GM19468 (cell line): ENCODE results near the gene SPDL1.

Experiments
- ATAC-seq: cut with Tn5 transposase; IDR thresholded peaks from one replicate; pipeline ENCODE4 v1.9.1; 2021; ENCODE audit warnings: mild to moderate bottlenecking, moderate library complexity, moderate number of reproducible peaks; ENCODE audit not compliant: unreplicated experiment; ENCODE audit errors: extremely low read depth

The SPDL1 gene

DNA sequence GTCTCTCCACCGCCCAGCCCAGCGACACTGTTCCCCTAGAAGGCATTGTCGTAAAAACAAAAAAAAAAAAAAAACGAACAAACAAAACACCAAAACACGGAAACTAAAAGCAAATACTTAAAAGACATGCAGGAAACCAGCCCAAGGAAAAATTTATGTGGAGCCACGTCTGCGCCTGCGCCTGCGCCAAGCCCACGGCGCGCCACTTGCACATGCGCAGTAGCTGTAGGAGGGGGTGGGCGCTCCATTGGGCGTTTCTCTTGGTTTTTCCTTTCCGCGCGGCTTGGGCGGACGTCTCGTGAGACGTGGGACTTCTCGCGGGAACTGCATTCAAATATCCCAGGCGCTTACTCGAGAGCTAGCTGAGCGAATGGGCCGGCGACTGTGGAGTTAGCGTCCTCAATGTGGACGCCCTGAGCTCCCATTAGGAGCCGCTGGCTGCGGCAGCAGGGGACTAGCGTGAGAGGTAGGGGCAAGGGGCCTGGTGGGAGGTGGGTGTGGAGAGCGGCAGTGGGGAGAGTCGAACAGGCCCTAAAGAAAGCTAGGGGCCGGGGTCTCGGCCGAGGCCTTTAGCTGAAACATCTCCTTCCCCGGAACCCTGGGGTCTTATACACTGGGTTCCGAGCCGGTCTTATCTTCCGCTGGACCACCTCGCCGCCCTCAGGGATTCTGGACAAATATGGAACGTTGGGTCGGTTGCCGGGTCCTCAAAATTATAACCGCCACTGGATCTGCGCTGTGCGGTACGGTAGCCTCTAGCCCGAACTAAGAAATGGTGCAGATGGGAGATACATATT, at the start of gene SPDL1:
SPDL1 (plus strand) TSS at position 350 of the 797 bp plus-strand sequence. CDS start 4,644 bp downstream, outside the sequence.
- peak; percentile 86 for ATAC-seq

GRCh38 chr5:169534311-169534880, 49.2 kb upstream of the SPDL1 start:
- ATAC-seq, result no peak

GRCh38 chr5:169534939-169535338, 48.6 kb upstream of the SPDL1 start:
- no peak for ATAC-seq

DNA sequence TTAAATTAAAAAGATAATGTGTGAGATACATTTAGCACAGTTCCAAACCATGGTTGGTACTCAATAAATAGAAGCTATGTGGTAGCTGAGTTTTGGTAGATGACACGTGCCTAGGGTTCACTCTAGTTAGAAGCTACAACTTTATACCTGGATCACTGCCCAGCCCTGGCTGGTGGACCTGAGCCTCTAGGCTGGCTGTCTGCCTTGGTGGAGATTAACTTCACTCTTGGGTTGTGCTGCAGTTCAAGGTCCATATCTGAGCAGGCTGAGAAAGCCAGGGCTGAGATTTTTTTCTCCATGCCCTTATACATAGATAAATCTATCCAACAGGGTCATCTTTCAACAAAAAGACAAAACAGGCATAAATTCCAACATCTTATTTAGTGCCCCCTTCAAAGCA, 44.6 kb upstream of the SPDL1 start:
- no peak for ATAC-seq

DNA sequence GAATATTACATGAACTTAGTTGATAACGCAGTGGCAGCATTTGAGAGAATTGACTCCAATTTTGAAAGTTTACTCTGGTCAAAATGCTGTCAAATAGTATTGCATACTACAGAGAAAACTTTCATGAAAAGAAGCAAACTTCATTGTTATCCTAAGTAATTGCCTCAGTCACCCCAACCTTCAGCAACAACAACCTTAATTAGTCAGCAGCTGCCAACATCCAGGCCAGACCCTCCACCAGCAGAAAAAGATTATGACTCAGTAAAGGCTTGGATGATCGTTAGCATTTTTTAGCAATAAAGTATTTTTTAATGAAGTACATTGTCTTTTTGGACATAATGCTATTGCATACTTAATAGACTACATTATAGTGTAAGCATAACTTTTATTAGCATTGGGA, 40.8 kb upstream of the SPDL1 start:
- ATAC-seq, result no peak

- ATAC-seq, result no peak
Observed at GRCh38 chr5:169544264-169544950, 39.2 kb upstream of the SPDL1 start.

DNA sequence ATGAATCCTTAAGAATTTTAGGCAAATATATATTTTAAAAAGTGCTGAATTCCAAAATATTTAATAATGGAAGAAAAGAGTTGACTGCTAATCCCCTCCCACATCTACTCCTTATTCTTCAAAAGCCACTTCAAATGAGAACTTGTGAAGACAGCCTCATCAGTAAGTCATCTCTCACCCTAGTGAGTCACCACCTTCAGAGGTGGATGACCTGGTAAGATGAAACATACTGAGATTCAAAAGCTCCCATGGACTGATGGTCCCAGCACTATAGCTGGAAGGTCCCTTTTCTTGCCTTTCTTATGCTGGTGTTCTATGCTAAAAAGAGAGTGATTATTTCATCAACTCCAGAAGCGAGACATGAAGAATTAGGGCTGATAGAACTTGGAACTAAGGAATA, 37.8 kb upstream of the SPDL1 start:
- no peak for ATAC-seq

DNA sequence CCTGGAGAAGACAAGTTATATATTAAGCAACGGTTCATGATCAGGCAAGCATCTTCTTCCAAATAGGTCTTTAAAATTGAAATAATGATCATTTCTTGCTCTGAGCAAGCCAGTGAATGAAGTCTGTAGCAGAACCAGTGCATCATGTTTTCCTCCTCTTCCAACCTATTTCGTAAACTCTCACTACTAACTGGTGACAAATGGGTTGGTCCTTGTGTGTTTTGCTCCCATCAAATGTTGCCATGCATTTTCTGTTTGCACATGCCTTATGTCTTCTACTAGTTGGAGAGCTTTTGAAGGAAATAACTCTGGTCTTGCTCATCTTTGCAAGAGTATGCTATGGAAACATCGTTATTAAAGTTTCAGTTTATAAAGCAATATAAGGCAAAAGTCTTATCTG, 37.2 kb upstream of the SPDL1 start:
- ATAC-seq, result no peak

GRCh38 chr5:169547508-169547907, 36.1 kb upstream of the SPDL1 start:
- no peak for ATAC-seq

DNA sequence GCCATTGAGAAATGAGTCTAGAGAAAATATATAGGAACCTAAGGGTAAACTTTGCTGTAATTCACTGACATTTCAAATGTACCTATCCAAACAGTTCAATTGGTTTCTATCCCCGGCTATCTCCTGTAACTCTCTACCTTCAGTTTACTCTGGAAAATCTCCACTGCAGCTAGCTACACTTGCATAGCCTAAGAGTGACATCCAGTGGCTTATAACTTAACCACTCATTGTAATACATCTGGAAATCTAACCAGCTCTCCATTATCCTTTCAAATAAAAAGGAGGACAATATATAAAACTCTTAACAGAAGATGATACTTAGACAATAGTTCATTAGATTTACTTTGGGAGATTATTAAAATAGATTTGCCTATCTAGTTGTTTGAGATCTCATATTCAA, 35.3 kb upstream of the SPDL1 start:
- no peak for ATAC-seq

- ATAC-seq, result no peak
Observed at GRCh38 chr5:169549453-169550100, 34.0 kb upstream of the SPDL1 start.

DNA sequence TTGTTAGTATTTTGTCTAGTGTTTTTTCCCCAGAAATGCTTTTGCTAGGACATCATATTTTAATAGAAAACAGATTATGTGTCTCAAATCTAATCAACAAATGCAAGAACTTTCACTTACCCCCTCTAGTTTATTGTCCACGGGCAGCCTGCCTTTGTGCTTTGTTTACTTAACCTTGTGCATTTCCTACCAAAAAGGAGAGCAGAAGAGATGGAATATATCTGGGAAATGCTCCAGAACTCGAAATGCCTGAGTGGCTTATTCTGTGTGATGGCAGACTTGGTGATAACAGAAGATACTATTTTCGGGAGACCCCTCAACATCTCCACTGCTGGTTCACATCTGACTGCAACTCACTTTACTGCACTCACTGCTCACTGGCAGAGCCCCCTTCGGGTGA, 33.3 kb upstream of the SPDL1 start:
- ATAC-seq, result no peak

- ATAC-seq, result no peak
Observed at GRCh38 chr5:169551146-169551545, 32.4 kb upstream of the SPDL1 start.

DNA sequence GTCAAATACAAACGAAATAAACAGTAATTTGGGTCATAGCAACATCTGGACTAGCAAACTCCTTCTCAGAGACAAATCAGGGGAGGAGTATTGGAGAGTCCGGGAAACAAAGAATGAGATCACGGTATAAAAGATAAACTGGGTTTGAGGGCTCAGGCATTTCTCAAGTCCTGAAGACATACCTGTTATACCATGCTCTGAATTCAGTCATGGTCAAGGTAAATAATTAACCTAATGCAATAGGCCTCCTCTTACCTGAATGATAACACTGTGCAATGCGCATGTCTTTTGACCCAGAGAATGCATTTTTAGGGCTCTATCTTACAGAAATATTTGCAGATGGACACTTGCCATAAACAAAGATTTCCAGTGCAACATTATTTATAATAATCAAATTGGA, 31.9 kb upstream of the SPDL1 start:
- no peak for ATAC-seq

DNA sequence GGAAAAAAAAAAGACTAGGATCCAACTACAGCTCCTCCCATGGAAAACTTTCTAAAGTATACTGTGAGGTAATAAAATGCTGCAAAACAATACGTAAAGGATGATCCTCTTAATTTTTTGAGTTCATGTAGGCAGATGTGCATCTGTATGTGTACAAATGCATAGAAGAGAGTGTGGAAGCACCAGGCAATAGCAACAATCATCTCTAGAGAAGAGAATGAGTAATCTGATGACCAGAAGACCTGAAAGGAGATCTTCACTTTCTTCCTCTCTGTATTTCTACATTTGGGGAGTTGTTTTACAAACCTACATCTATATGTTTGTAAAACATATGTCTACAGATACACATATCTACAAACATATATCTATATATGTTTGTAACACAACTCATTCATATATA, 29.3 kb upstream of the SPDL1 start:
- no peak for ATAC-seq

- no peak for ATAC-seq
Observed at GRCh38 chr5:169557838-169558237, 25.7 kb upstream of the SPDL1 start.

GRCh38 chr5:169561893-169562292, 21.7 kb upstream of the SPDL1 start:
- no peak for ATAC-seq

- ATAC-seq, result no peak
Observed at GRCh38 chr5:169563369-169563768, 20.2 kb upstream of the SPDL1 start.

DNA sequence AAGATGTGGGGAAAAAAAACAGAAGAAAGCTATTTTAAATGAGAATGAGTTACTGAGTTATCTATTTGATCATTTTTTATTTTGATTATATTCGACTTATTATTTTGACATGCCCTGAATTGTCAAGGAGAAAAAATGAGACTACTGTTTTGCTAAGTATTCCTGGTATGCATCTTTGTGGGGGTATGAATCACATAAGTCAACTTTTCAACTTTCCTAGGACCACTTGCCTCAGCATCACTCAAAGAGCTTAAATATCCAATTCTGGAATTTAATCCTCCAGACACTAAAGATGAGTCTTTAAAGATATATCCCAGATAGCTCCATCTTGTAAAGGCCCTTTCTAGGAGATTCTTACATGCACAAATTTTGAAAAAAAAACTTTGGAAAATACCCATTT, 17.4 kb upstream of the SPDL1 start:
- ATAC-seq, result no peak

- no peak for ATAC-seq
Observed at GRCh38 chr5:169567079-169567478, 16.5 kb upstream of the SPDL1 start.

DNA sequence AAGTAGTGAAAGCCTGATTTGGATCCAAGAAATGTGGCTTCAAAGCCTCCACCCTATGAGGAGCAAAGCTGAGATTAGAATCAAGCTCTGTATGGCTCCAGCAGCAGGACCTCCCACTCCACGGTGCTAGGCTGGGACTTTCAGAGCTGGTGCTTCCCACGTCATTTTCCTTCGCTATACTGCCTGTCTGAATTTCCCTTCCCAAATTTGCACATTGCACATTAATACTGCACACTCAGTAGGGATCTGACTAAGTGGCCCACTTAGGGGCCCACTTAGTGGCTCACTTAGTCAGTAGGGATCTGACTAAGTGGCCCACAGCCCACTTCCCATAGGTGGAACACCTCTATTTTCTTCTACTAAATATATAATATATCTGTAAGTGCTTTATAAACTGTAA, 14.1 kb upstream of the SPDL1 start:
- ATAC-seq, result no peak
